ENCODE measurements around the gene FAM9C.
"Not testable (repeated sequence)": the region's sequence is repeated elsewhere in the genome, so short reads cannot be mapped to it uniquely, and the experiment has no call there.

Gene FAM9C

GRCh38 chrX:13044441-13044840 is at the start of gene FAM9C:
FAM9C (minus strand) TSS chrX:13044620; CDS start chrX:13043789, 831 bp downstream.
- no peak for DNase-seq (ENCODE audit: low read depth in 2 of 2)

DNA sequence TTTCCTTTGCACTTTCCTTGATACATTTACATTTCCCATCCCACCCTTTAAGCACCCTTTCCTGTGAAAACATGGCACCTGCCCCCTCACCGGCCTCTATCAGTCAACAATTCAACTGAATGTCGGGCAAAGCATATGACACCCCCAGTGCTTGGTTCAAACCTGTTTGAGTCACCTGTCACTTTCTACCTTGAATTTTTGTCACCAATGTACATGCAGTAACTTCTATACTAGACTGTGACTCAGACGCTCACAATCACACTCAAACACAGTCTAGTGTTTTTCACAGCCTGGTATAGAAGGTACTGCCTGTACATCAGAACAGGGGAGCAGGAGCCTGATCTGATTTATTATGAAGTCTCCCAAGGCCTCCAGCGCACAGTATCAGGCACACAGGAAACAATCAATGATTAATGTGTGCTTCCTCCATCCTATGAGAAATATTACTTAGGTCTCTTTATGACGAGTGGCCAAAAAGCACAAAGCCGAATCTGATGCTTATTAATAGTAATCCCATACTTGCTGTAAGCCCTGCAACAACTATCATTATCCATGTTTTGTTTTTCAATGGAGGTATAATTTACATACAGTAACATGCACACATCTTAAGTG is 49.2 kb upstream of the FAM9C start:
- DNase-seq (ENCODE audit: low read depth in 2 of 2): no peak

DNA sequence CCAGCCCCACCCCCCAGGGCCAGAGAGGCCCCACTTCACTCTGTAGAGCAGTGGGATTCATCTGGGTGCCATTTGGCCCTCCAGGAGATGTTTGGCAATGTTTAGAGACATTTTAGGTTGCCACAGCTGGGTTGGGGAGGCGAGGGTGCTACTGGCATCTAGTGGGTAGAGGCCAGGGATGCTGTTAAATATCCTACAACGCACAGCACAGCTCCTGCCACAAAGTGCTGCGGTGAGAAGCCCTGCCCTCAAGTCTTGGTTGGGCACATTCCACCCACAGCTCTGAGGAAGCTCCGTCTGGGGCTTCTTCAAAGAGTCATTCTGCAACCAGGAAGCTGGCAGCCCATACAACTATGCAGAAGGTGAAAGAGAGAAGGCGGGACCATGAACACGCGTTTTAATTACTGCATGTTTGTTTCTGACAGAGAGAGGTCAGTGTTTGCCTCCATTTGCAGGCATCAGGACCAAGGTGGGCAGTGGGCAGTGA is 48.1 kb upstream of the FAM9C start:
- DNase-seq (ENCODE audit: low read depth in 2 of 2): peak; percentile 38 to 39

- DNase-seq (ENCODE audit: low read depth in 2 of 2): no peak
Measured at GRCh38 chrX:13091111-13091765, 46.8 kb upstream of the FAM9C start.

DNA sequence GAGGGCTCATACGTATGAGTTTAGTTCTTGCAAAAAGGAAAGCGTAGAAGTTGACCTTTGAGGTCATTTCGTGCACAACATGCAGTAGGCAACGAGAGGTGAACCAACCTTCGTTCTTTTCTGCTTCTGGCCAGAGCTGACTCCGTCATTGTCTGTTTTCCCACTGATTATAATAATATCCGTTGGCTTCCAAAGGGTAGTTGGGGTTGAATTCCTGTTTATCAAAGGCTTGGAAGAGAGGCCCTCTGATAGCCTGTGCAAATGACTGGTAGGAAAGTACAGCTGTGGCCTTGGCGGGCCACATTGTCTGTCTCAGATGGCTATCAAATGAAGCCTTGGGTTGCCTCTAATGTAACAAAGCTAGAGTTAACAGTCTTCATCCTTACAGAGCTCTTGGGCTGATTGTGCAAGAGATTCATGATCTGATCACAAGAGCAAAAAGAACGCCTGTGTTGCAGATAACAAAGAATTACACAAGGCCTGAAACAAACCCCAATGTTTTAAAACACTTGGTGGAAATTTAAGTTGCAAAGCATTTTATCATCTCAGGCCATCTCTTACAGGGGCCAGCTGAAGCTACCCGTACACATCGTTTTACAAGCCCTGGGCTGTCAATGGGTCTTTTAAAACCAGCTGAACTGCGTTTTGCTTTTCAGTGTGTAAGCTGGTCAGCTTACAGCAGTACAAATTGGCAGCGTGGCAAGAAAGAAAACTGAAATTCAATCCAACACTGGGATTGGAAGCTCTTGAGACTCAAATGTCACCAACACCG is 46.1 kb upstream of the FAM9C start:
- no peak for DNase-seq (ENCODE audit: low read depth in 2 of 2)

GRCh38 chrX:13090027-13090338 is 45.6 kb upstream of the FAM9C start:
- DNase-seq (ENCODE audit: low read depth in 2 of 2): no peak

- DNase-seq (ENCODE audit: low read depth in 2 of 2): no peak
Measured at GRCh38 chrX:13088156-13088487, 43.7 kb upstream of the FAM9C start.

GRCh38 chrX:13087322-13088155 is 43.1 kb upstream of the FAM9C start:
- no peak for DNase-seq (ENCODE audit: low read depth in 2 of 2)

- DNase-seq (ENCODE audit: low read depth in 2 of 2): not testable (repeated sequence)
Measured at GRCh38 chrX:13086793-13087321, 42.4 kb upstream of the FAM9C start.

GRCh38 chrX:13086076-13086475 is 41.7 kb upstream of the FAM9C start:
- DNase-seq (ENCODE audit: low read depth in 2 of 2): no peak

DNA sequence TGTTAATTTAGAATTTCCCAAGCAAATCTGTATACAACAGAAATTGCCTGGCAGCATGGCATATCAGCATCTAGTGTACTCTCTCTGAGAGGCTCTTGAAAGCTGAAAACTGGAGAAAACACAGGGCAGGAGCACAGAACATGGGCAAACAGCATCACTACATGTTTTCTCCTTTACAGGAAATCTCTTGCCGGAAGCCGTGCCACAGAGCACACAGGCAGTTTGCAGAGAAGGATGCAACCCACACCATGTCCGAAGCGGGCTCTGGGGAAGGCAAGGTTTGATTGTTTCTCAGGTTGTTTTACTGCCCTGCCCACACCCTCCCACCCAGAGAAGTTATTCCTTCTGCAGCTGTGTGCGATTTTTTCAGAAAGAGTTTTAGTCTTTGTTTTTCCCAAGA is 41.1 kb upstream of the FAM9C start:
- DNase-seq (ENCODE audit: low read depth in 2 of 2): no peak

DNA sequence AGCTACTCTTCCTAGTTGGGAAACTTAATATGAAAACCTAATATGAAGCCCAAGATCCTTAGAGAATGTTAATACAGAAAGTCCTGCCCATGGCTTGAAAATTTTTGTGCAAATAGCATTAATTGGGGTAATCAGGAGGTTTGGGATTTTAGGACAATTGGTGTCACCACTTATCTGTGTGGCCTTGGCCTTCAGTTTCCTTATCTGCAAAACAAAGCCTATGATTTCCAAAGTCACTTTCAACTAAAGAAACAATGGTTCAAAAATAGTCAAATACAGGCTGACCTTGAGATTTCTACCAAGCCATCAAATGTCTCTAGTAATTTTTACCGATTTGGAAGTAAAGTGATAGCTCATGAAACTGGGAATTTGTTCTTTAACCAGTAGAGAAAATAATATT is 40.2 kb upstream of the FAM9C start:
- no peak for DNase-seq (ENCODE audit: low read depth in 2 of 2)

DNA sequence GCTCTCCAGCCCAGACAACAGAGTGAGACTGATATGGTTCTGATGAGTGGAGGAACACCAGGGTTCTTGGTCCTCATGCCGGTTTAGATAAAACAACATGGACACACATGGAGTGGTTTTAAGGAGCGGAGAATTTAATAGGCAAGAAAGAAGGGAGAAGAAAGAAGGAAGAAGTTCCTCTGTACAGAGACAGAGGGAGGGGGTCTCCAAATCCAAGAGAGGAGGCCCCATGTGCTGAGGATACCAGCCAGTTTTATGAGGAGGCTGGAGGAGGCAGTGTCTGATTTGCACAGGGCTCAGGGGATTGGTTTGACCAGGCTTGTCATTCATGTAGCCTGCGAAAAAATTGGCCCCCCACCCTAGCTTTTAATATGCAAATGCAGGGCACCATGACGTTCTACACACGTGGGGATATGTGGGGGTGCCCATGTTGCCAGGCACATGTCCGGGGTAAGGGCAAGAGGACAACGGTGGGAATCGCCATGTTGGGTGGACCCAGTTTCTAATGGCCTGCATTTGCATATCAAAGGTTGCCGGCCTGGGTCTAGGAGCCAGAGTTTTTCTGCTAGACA is 39.4 kb upstream of the FAM9C start:
- not testable (repeated sequence) for DNase-seq (ENCODE audit: low read depth in 2 of 2)

- DNase-seq (ENCODE audit: low read depth in 2 of 2): no peak
Measured at GRCh38 chrX:13082206-13083065, 38.0 kb upstream of the FAM9C start.

DNA sequence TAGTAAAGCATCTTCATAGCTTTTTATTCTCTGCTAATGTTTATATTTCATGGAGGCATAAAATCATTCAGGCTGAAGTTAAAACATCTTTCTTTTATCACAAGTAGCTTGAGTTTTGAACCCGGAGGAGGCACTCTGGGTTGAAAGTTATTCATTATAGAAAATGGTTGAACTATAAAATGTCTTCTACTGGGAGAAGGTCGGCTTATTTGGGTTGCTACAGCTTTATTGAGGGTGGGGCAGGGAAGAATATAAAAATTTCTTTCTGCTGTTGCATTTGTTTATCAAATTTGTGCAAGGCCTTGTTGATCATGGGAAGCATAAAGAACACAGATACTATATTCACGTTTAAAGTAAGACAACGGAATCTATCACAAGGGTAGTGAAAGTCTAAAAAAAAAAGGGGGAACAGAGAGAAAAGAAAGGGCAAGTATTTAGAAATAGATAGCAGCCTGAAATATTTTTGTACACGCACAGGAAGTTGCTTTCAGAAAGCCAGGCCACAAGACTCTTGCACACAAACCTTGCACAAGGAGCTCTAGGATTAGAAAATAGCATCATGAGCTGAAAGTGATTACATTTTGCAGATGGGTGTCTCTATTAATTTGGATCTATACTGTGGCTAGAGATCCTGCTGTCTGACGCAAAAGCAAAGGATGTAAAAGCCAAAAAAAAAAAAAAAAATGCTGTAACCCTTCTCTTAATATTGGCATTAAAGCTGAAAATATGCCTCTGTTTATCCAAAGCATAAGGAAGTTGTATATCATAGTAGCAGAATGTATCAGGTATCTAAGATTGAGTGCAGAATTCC is 37.2 kb upstream of the FAM9C start:
- DNase-seq (ENCODE audit: low read depth in 2 of 2): no peak

DNA sequence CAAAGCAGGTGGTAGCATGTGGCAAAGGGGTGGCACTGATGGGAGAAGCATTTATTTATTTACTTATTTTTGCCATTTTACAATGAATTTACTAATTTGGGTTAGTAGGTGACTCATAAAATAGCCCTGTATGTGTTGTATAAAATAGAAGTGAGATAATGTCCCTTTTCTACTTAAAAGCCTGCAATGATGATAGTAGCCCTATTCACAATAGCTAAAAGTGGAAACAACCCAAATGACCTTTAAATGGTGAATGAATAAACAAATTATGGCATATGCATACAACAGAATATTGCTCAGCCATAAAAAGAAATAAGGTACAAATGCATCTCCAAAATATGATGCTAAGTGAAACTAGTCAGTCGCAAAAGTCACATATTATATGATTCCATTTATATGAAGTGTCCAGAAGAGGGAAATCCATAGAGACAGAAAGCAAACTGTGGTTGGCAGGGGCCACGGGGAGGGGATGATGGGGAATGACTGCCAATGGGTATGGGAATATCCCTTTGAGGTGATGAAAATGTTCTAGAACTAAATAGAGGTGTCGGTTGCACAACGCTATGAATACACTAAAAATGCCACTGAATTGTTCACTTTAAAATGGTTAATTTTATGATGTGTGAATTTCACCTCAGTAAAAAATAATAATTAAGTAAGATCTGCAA is 35.8 kb upstream of the FAM9C start:
- DNase-seq (ENCODE audit: low read depth in 2 of 2): no peak

DNA sequence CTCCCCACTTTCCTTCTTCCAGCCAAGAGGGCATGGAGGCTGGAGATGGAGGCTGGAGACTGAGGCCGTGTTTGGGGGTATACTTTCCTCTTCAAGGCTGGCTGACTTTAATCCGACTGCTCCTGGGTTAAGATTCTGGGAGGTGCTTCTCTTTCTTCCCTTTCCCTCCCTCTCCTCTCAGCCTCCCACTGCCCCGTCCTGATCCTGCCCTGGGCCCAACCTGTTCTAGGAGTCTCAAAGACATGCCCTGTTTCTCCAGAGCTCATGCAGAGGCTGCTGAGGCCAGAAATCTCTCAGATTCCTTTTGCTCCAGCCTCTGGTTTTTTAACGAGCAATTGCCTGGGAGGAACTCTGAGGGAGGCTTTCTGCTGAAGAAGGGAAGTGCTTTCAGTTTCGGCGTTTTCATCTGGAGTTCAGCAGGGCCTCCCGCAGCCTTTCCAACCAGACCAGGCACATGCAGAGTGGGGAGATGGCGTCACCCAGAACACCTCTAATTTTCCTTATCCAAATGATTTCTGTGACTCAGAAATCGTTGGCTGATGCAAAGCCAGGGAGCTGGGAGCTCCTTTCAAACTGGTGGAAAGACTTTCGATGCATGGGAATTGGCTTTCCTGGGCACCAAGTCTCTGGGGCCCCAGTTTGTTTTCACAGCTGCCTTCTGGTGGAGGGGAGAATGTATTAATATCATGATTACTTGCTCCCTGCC is 34.5 kb upstream of the FAM9C start:
- DNase-seq (ENCODE audit: low read depth in 2 of 2): no peak

DNA sequence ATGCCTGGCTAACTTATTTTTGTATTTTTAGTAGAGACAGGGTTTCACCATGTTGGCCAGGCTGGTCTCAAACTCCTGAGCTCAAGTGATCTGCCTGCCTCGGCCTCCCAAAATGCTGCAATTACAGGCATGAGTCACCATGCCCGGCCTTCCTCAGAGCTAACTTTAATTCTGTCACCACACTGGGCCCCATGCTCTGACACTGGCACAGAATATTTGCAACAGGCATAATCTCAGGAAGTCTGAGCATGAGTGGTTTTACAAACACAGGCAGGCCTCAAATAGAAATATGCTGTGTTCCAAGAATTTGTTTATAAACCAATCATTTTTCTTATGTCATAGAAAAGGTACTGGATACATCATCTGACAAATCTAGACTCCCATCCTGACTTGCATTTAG is 32.7 kb upstream of the FAM9C start:
- no peak for DNase-seq (ENCODE audit: low read depth in 2 of 2)

All from stimulated activated CD8-positive, alpha-beta memory T cell treated with anti-CD3 and anti-CD28 coated beads, Interleukin-7, amount 100 ng/mL, for 1 hour (primary cell).